Tibial artery (tissue), 4 donors: Measurements from ENCODE around the gene PPP1R10.

Experiments used
- DNase-seq, 2 donors: peaks; one replicate each; pipeline ENCODE4 v3.0.0-alpha.2; 2019
- H3K27ac ChIP-seq, 2 donors: fragments of 200-600 bp; sonication (generic) in 1 of 2; 1 replicate in 1 of 2; 2 replicates in 1 of 2; pipeline ENCODE4 v1.5.1; 2018 to 2019; ENCODE audit warnings: mild to moderate bottlenecking in 1 of 2
- H3K27me3 ChIP-seq, 2 donors: fragments of 200-600 bp; sonication (generic) in 1 of 2; one replicate each; pipeline versions ENCODE4 v1.5.1 to v1.6.0; 2016 to 2019
- H3K36me3 ChIP-seq, 3 donors: fragments of 200-600 bp; sonication (generic) in 2 of 3; one replicate each; pipeline ENCODE4 v1.5.1; 2016 to 2019; ENCODE audit warnings: mild to moderate bottlenecking in 2 of 3
- H3K4me1 ChIP-seq, 4 donors: fragments of 200-600 bp; sonication (generic) in 2 of 4; 1 replicate in 3 of 4; 2 replicates in 1 of 4; pipeline ENCODE4 v1.5.1; 2016 to 2019
- H3K4me3 ChIP-seq, 2 donors: fragments of 200-600 bp; sonication (generic) in 1 of 2; 1 replicate in 1 of 2; 2 replicates in 1 of 2; pipeline ENCODE4 v1.5.1; 2018 to 2019; ENCODE audit warnings: mild to moderate bottlenecking in 2 of 2
- H3K9me3 ChIP-seq, 3 donors: fragments of 200-600 bp; sonication (generic) in 1 of 3; one replicate each; pipeline ENCODE4 v1.5.1; 2016 to 2019
- CTCF ChIP-seq, 2 experiments: fragments of 200-600 bp in 1 of 2; fragments of 450-650 bp in 1 of 2; IDR thresholded peaks; one replicate each; pipeline ENCODE4 v1.5.1; 2017 to 2019; ENCODE audit warnings: antibody characterized with exemption in 2 of 2, mild to moderate bottlenecking in 1 of 2, moderate library complexity in 1 of 2
- intact Hi-C: fragments of 100-400 bp; cut with DNase I; formaldehyde crosslinking; loops from one replicate; pipeline ENCODE4 v1.15.0; 2023; ENCODE audit warnings: low total_unique reads

Gene PPP1R10

DNA sequence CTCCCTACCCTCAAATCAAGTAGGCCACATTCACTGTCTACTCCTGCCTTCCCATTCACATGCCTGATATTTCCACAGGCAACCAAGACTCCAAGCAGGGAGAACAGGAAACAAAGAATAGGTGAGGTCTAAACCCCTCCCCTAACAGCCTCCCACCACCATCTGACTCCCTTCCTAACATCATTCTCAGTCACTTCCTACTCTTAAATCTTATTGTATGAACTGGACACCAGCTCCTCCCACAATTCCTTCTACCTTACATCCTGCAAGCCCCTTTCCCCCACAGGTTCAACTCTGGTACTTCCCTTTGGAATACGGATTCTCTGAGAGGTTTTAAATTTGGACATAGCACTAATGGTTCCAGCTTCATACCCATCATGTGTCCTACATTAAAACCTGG, 28.9 kb upstream of the PPP1R10 start:
- H3K27ac ChIP-seq = no peak overlapping the region
- no peaks in the 10 kb centered on the region for H3K27me3 ChIP-seq
- no peak for TF ChIP-seq CTCF (IDR thresholded peaks at IDR 0.05)
- intact Hi-C loops = no loop called here
- no peak for DNase-seq
- peaks cover 4 to 21% (median 11%) of the 10 kb centered on the region in 4 donors for H3K4me1 ChIP-seq
- H3K9me3 ChIP-seq = no peaks in the 10 kb centered on the region
- H3K4me3 ChIP-seq = no peak overlapping the region
- peaks cover 0 to 63% (median 15%) of the 10 kb centered on the region in 3 donors for H3K36me3 ChIP-seq

DNA sequence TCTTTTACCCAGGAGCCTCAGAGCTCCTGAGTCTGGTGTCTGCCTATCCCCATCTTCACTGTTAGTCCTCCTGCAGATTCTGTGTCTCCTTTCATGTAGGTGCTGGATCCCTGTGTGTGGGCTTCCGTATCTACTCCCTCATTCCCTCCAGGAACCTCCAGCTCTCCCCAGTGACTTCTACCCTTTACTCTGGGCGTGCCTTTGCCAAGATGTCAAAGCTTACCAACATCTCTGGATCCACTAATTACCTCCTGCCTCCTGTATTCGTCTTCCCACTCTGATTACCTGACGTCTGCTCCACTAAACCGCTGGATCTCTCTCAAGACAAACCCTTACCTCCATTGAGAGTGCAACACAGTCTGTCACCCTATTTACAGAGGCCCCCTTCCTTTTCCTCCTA, 27.7 kb upstream of the PPP1R10 start:
- intact Hi-C loops = no loop called here
- H3K27me3 ChIP-seq = no peaks in the 10 kb centered on the region
- DNase-seq = no peak
- H3K4me3 ChIP-seq = no peak overlapping the region
- no peak overlapping the region for H3K27ac ChIP-seq
- H3K36me3 ChIP-seq = peaks cover 0 to 63% (median 13%) of the 10 kb centered on the region in 3 donors
- peaks cover 4 to 21% (median 11%) of the 10 kb centered on the region in 4 donors for H3K4me1 ChIP-seq
- H3K9me3 ChIP-seq = no peaks in the 10 kb centered on the region
- TF ChIP-seq CTCF (IDR thresholded peaks at IDR 0.05) = no peak

- H3K4me1 ChIP-seq = peaks cover 4 to 19% (median 11%) of the 10 kb centered on the region in 4 donors
- no peak for DNase-seq
- TF ChIP-seq CTCF (IDR thresholded peaks at IDR 0.05) = no peak
- H3K9me3 ChIP-seq = no peaks in the 10 kb centered on the region
- no peaks in the 10 kb centered on the region for H3K27me3 ChIP-seq
- H3K4me3 ChIP-seq = no peak overlapping the region
- no peak overlapping the region for H3K27ac ChIP-seq
- peaks cover 0 to 66% (median 13%) of the 10 kb centered on the region in 3 donors for H3K36me3 ChIP-seq
- intact Hi-C loops = no loop called here
These were observed 26.6 kb upstream of the PPP1R10 start for GRCh38 chr6:30643656-30644055.

DNA sequence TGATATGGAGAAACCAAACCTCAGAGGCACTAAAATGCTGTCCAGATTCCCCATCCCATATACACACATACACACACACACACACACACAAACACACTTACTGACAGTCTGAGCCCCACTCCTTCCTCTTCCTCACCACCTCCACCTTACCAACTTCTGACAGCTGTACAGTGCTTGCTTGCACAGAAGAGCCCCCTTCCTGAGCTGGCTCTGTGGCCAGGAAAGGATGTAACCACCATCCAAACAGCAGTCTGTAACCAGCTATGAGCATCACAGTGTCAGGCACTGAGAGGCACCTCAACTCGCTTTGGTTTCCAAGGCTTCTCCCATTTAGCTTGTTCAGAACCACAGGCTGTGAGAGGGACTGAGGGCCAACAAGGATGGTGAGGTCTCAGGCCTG, 24.0 kb upstream of the PPP1R10 start:
- H3K27me3 ChIP-seq = no peaks in the 10 kb centered on the region
- TF ChIP-seq CTCF (IDR thresholded peaks at IDR 0.05) = no peak
- intact Hi-C loops = no loop called here
- no peak overlapping the region for H3K4me3 ChIP-seq
- H3K27ac ChIP-seq = no peak overlapping the region
- peaks cover 0 to 80% (median 13%) of the 10 kb centered on the region in 3 donors for H3K36me3 ChIP-seq
- no peak for DNase-seq
- no peaks in the 10 kb centered on the region for H3K9me3 ChIP-seq
- H3K4me1 ChIP-seq = peaks cover 0 to 1% (median 0%) of the 10 kb centered on the region in 4 donors

DNA sequence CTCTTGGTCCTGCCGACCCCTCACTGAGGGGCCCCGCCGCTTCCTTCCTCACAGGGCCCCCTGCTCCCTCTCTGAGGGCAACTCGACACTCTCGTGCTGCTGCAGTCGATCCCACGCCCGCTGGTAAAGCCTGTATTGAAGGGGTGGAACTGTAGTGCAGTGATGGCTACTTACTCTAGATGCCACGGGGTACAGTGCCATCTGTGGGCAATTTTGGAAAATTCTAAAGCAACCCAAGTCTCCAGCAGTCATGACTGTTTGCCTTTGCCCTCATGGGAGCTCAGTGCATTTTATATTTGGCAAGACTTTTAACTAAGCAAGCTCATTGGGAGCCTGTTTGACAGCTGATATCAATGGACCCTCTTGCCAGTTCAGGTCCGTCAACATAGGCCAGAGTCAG, 23.4 kb upstream of the PPP1R10 start:
- Histone ChIP-seq H3K36me3 (peaks cover 0 to 77% (median 13%) of the 10 kb centered on the region in 3 donors), H3K27me3 (no peaks in the 10 kb centered on the region), H3K27ac (no peak overlapping the region), H3K4me3 (no peak overlapping the region), H3K9me3 (no peaks in the 10 kb centered on the region), H3K4me1 (no peaks in the 10 kb centered on the region)
- intact Hi-C loops = no loop called here
- no peak for DNase-seq
- TF ChIP-seq CTCF (IDR thresholded peaks at IDR 0.05) = no peak

- no peak for DNase-seq
- H3K27ac ChIP-seq = no peak overlapping the region
- peaks cover 0 to 75% (median 14%) of the 10 kb centered on the region in 3 donors for H3K36me3 ChIP-seq
- H3K4me3 ChIP-seq = no peak overlapping the region
- intact Hi-C loops = no loop called here
- no peaks in the 10 kb centered on the region for H3K4me1 ChIP-seq
- TF ChIP-seq CTCF (IDR thresholded peaks at IDR 0.05) = no peak
- no peaks in the 10 kb centered on the region for H3K27me3 ChIP-seq
- no peaks in the 10 kb centered on the region for H3K9me3 ChIP-seq
These were observed 18.8 kb upstream of the PPP1R10 start for GRCh38 chr6:30635834-30636233.
